ENCODE data around the gene GPRIN1.
A peak's percentile ranks its signal among the peaks of the same experiment; 100 is the strongest.

The GPRIN1 gene

DNA sequence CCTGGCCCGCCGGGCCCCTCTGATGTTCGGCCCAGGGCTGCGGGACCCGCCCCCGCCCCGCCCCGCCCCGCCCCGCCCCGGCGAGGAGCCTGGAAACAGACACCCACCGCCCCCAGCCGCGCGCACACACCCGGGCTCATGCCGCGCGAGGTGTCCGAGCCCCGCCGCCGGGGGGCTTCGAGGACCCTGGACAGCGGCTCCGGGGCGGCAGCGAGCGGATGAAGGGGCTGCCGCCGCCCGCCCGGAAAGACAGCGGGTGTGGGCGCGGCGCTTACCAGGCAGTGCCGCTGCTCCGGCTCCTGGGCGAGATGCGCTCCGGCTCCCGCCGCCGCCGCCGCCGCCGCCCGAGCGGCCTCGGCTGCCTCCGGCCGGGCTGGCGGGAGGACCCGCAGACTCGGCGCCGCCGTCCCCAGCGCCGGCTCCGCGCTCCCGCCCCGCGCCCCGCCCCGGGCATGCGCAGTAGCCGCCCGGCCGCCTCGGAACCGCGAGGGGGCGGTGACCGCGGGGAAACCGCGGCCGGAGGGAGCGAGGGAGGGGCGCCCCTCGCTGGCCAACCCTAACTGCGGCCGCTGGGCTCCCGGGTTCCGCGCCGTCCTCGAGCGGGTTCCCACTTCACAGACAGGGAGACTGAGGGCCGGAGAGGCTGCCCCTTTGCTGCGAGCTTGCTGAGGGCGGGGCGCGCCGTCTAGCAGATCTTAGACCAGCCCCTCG lies at the start of gene GPRIN1:
Gene GPRIN1 (minus strand): TSS at position 433 of the 711 bp plus-strand sequence. CDS start 10,322 bp downstream, outside the sequence.
- peak; percentile 62 for DNase-seq

DNA sequence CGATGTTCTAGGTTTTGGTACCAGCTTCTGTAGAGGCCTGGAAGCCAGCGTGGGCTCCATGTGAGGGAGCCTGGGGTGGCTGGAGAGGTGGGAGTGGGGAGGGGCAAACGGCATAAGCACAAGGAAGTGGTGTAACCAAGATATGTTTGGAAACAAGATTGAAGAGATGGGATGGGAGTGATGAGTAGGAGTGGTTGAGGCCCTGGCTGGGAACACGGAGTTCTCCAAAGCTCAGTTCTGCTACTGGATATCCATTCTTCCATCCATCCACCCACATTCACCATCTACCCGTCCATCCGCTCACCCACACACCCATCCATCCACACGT lies 49.5 kb upstream of the GPRIN1 start:
- no peak for DNase-seq

DNA sequence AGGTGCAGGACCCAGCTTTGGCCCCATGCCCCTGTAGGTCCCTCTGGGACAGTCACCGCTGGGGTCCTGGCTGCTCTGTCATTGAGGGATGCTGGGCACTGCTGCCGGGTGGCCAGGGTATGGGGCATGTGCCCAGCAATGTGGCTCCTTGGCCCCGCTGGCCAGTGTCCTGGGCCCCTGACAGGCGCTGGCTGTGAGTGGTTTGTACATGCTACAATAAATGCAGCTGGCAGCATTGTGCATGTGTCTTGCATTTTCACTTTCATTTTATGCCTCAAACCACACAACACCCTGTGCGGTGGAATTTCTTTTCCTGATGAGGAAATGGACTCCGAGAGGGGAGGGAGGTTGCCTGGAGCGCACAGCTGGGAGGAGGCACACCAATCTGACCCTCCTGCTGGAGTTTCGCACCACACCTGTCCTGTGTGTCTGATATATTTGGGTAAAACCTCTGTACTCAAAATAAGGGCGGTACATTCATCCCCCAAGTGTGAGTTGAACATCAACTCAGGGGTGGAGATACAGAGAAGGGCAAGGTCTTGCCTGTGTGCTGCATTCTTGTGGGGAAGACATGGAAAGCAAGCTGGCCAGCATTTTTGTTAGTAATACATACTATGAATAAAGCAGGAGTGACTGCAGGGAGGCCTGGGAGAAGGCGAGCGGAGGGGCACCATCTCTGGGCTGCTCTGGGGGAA lies 49.0 kb upstream of the GPRIN1 start:
- DNase-seq = peak; percentile 44

DNA sequence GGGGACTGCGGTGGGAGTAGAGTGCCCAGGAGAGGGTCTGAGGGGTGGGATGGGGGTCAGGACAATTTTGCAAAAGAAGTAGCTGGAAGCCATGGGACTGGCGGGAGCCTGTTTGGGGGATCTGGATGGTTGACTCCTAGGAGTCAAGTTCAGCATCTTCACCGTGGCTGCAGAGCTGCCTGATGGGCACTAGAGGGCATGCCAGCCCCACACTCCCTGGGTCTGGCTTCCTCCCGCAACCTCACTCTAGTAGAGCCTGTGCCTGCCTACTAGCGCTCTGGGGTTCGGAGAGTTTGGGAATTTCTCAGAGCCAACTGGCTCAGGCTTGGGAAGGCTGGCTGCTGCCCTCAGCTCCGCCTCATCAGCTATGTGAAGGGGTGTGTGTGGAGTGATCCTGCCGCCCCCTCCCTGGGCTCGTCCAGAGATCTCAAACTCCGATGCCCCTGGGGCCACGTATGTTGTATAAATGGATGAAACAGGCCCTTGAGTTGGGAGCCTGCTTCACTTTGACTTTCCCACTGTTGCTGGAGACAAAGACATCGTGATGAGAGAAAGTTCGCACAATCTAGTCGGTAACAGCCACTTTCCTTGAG lies 48.1 kb upstream of the GPRIN1 start:
- DNase-seq = peak; percentile 76

DNA sequence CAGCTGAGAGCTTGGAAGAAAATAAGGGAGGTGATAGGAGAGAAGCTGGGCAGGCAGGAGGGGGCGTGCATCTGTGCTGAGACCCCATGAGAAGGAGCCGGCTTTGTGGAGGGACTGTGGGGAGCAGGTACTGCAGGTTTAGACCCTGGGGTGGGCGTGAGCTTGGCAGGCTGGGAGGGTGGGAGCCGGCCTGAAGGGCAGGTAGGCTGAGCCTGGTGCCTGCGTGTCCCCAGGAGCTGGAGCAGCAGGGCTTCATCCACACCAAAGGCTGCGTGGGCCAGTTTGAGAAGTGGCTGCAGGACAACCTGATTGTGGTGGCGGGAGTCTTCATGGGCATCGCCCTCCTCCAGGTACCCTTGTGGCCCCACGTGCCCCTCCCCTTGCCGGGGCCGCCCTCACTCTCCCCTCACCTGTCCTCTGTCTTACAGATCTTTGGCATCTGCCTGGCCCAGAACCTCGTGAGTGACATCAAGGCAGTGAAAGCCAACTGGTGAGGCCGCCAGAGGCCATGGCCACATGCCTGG lies 46.6 kb upstream of the GPRIN1 start:
- DNase-seq = no peak

DNA sequence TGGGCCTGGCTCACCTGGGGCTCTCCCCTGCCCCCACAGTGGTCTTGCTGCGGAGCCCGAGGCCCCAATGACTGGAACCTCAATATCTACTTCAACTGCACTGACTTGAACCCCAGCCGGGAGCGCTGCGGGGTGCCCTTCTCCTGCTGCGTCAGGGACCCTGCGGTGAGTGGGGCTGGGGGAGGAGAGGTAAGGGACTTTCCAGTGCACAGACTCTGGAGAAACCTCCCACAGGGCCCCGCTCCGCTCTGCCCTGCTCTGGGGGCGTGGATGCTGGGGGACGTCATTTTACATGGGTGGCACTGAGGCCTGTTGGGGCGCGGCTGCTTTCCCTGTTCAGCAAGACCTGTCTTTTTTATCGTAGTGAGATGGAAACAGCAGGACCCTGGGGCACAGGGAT lies 44.9 kb upstream of the GPRIN1 start:
- DNase-seq = no peak

DNA sequence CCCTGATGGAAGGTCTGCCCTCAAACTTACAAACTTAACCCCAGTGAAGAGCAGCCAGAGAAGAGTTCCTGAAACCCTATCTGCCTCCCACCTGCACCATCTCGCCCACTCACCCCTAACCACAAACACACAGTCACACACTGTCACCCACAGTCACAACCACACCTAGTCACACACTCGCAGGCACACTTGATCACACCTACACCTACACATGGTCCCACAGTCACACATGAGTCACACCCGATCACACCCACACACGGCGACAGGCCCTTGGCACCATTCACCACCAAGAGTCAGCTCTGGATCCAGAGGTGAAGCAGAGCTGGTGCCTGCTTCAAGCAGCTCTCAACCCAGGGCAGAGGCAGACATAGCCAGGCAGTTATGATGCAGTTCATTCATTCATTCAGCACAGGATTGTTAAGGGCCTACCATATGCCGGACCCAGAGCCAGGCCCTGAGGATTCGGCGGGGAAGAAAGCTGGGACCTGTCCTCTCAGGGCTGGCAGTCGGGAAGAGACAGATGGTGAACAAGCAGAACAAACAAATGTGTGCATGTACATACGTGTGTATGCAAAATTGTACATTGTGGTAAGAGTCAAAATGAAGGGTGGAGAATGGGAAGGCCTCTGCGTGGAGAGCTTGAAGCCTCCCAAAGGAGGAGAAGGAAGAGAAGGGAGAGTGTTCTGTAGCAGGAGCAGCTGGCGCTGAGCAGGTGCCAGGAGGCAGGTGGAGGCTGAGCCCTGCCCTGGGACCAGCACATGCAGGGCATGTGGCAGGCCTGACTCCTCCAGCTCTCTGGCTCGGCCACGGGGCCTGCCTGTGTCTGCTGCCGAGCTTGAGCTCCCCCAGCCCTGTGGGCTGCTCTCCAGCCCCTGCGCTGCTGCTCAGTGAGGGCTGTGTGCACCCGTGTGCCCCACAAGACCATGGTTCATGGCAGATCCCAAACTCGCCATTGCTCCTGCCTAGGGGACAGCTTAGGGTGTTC lies 43.7 kb upstream of the GPRIN1 start:
- DNase-seq = peak; percentile 68

GRCh38 chr5:176652136-176652535 lies 42.2 kb upstream of the GPRIN1 start:
- DNase-seq = no peak

- no peak for DNase-seq
These were observed 41.6 kb upstream of the GPRIN1 start for GRCh38 chr5:176651472-176651980.

GRCh38 chr5:176650354-176650884 lies 40.5 kb upstream of the GPRIN1 start:
- no peak for DNase-seq

- peak; percentile 55 for DNase-seq
These were observed 38.7 kb upstream of the GPRIN1 start for GRCh38 chr5:176648474-176649194.

- DNase-seq = peak; percentile 31
These were observed 38.0 kb upstream of the GPRIN1 start for GRCh38 chr5:176647843-176648473.

GRCh38 chr5:176647030-176647842 lies 37.3 kb upstream of the GPRIN1 start, which contains the start of gene TSPAN17:
Gene TSPAN17 (plus strand): TSS chr5:176647484. CDS start chr5:176647616, 132 bp downstream.
- peak; percentile 100 for DNase-seq

DNA sequence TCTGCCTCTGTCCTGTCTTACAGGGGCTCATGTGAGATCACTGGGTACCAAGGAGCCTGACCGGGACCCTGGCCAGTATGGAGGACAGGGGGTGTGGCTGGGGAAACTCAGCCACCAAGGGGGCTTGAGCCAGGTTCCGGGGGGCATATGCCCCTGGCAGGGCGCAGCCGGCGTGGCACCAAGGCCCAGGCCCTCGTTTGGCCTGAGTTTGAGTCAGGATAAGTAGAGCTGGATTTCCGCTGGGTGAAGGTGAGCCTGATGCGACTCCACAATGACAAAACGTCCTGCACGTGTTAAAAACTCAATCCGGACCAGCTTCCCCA lies 36.7 kb upstream of the GPRIN1 start:
- DNase-seq = no peak

GRCh38 chr5:176646049-176646706 lies 36.2 kb upstream of the GPRIN1 start:
- no peak for DNase-seq

GRCh38 chr5:176644878-176645670 lies 35.1 kb upstream of the GPRIN1 start:
- DNase-seq = no peak

GRCh38 chr5:176644294-176644693 lies 34.3 kb upstream of the GPRIN1 start:
- DNase-seq = no peak

DNA sequence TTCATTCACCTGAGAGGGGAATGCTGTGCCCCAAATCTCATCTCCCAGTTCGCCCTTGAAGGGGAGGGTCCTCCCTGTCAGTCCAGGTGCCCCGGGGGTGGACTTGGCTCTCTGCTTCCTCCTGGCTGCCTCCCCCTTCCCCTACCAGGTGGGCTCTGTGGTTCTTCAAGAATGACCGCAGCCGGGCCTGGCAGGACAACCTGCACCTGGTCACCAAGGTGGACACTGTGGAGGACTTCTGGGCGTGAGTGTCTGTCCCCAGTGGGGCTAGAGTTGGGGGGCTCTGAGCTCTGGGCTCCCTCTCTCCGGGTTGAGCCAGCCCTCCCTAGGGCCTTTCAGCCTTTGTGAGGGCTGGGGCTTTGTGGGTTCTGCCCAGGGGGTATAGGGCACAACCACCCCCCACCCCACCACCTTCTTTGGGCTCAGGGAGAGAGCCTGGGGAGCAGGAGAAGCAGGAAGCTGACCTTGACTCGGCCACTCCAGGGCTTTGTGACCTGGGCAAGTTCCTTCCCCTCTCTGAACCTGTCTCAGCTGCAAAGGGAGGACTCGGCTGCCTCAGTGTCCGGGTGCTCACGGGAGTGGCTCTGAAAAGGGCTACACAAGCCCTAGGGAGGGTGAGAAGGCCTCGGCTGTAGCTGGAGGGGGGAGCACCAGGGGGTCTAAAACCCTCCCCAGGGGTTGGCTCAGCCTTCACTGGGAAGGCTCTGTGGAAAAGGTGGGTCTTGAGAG lies 33.7 kb upstream of the GPRIN1 start:
- DNase-seq = no peak
